ENCODE measurements around the gene DLX3.
"Not testable (repeated sequence)": the region's sequence is repeated elsewhere in the genome, so short reads cannot be mapped to it uniquely, and the experiment has no call there.

The DLX3 gene

DNA sequence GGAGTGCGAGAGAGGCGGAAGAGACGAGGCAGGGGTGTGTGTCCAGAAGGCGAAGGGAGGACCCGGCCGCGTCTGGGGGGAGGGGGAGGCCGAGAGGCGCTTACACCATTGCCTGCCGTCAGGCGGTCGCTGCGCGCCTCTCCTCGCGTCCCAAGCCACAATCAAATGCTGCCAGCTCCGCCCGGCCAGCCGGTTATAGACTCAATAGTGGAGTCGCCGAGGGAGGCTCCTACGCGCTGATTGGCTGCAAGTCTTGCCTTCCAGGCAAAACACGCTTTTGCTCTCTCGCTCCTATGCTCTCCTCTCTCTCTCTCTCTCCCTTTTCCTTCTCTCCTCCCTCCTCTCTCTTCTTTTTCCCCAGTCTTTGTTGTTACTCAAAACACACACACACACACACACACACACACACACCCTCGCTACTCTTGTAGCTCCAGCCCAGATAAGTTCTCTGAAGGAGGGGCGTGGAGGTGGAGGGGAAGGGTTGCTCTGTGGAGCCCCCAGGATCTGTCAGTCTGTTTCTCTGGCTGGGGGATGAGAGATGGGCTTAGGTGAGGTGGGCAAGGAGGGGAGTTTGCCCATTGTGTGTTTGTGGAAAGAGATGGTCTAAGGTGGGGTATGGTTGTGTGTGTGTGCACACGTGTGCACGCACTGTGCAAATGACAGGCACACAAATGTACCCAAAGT is at the start of gene DLX3:
DLX3 (minus strand) TSS at position 170 of the 684 bp plus-strand sequence. CDS start 226 bp downstream, outside the sequence.
- DNase-seq = peak; percentile 87

DNA sequence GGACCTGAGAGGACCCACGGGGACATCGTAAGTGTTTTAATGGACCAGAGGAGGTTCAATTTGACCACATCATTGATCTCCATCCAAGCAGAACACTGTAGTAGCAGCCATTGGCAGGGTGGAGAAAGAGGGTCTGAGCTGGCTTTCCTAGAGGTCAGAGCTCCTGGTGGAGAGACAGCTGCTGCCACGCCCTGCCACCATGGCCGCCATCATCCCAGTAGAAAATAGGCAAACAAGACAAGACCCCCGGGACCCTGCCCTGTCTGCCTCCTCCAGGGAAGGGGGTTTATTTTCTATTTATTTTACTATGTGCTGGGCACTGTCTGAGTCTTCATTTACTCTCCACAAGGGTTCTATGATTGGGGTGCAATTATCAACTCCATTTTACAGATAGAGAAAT is 49.5 kb upstream of the DLX3 start:
- DNase-seq = no peak

DNA sequence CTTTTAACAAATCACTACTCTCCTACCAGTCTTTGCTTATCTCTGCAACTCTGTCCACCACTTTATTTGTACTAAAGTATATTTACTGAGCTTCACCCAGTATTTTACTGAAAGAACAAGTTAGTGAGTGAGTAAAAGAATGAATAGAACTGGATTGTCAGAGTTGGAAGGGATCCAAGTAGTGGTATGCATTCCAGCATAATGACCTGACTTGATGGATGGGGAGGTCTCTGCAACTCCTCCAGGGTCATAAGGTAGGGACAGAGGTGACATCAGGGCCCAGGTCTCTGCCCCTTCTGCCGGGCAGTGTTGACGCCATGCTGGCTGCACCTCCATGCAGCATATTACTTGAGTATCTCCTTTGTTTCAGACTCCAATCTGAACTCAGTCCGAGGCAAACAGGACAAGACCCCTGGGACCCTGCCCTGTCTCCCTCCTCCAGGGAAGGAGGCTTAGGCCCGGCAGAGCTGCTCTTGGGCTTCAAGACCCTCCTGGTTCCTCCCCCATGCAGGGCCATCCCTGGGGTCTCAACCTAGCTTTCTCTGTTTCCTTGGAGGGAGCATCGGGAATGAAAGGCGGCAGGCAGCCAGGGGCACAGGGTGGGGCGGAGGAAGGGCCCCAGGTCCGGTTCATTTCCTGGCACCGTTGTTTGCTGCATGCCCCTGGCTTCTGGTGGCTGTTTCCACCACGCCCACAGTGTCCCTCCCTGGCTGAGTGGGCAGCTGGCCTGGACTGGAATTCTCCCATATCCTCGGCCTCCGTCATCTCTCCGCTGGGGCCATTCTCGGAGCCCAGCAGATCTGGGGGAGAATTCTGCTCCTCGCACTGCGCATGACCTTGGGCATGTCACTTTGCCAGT is 48.5 kb upstream of the DLX3 start:
- no peak for DNase-seq

DNA sequence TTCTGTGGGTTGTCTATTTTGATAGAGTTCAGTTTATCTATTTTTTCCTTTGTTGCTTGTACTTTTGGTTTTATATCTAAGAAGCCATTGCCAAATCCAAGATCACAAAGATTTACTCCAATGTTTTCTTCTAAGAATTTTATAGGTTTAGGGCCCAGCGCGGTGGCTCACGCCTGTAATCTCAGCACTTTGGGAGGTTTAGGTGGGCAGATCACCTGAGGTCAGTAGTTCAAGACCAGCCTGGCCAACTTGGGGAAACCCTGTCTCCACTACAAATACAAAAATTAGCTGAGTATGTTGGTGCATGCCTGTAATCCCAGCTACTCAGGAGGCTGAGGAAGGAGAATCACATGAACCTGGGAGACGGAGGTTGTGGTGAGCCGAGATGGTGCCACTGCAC is 47.2 kb upstream of the DLX3 start:
- no peak for DNase-seq

DNA sequence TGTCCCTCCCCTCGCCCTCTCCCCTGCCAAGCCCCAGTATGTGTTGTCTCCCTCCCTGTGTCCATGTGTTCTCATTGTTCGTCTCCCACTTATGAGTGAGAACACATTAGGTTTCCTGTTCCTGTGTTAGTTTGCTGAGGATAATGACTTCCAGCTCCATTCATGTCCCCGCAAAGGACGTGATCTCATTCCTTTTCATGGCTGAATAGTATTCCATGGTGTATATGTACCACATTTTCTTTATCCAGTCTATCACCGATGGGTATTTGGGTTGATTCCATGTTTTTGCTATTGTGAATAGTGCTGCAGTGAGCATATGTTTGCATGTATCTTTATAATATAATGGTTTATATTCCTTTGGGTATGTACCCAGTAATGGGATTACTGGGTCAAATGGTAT is 45.5 kb upstream of the DLX3 start:
- not testable (repeated sequence) for DNase-seq

DNA sequence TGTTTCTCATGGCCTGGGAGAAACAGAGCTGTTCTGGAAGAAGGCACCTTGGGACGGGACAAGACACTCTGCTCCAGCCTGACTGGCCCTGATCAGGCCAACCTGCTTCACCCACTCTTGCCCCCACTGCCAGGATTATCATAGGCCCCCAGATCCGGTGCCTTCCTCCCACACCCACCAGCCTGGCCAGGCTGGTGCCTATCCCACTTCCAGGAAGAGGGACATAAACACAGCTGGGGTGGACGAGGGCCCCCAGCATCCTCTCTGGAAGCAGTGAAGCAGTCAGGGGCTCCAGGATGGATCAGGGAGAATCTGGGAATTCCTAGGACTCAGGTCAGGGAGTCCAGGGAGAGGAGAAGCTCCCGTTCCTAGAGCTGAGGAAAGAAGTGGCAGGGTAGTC is 44.0 kb upstream of the DLX3 start:
- no peak for DNase-seq

DNA sequence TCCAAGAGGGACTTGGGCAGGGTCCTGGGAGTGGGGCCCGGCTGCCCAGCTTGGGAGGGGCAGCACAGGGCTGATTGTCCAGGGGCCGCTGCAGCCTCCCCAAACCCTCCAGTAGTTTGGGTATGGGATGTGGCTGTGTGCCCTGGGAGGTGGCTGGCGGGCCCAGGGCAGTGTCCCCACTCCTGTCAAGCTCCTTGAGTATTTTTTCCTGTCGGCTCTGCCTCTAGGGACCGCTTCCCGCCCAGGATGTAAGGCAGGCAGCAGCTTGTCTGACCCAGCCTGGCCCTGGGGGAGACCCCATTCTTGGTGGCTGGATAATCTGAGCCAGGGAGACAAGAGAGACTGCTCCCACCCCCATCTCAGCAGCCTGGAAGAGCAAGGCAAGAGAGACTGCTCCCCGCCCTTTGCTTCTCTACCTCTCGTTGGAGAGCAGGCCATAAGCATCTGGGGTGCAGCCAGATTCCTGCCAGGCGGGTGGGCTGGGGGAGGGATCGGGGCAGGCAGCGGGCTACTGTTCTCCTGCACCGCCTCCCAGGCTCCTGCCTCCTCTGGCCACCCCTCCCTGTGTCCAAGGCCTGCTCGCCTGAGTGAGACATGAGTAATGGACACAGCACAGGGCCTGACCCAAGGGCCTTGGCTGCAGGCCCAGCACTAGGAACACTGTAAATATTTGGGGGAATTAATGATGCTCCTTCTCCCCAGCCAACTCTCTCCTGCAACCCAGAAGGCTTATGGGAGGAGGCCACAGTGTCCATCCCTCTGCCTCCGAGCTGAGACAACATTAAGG is 42.5 kb upstream of the DLX3 start:
- no peak for DNase-seq

DNA sequence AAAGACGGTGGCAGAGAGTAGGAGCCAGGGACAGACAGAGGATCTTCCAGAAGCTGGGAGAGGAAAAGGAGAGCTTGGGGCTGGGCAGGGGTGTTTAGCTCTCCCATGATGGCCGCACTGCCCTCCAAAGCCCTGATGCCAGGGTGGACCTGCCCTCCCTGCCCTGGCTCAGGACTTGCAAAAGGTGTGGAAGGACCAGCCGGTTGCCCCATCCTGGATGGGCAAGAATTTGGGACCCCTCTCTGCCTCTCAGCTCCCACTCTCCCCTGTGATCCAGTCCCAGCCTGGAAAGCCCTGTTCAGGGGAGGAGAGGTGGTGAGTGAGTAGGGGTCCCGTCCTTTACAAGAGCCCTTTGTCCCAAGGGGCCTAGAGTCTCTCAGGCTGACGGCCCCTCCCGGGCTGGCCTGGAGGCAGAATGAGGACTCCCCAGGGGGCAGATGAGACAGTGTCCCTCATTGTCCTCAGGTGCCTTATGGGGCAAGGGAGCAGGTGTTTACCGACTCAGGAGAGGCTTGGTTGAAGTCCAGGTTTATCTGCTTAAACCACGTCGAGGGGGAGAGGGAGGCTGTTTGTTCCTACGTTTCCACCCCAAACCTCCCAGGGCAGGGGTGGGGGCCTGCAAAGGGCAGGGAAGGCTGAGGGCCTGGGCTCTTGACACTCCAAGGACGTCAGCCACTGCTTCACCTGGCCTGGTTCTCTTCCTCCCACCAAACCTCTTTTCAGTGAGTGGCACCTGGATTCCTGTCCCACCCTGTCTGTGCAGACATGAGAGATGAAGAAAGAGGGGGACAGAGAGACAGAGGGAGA is 41.6 kb upstream of the DLX3 start:
- no peak for DNase-seq

DNA sequence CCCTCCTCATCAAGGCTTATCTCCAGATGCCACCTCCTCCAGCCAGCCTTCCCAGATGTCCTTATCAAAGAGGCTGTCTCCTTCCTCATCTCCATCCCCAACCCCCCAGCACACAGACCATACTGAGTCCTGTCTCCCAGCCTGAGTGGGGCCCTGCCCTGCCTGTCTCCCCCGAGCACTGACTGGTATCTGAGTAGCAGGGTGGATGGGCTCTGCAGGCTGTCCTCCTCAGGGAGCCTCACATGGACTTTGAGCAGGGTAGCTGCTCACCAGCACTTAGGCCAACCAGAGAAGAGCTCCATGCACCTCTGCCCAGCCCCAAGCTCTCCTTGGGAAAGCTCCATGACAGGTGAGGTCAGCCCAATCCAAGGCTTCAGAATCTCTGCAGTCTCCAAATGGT is 40.9 kb upstream of the DLX3 start:
- DNase-seq = no peak

DNA sequence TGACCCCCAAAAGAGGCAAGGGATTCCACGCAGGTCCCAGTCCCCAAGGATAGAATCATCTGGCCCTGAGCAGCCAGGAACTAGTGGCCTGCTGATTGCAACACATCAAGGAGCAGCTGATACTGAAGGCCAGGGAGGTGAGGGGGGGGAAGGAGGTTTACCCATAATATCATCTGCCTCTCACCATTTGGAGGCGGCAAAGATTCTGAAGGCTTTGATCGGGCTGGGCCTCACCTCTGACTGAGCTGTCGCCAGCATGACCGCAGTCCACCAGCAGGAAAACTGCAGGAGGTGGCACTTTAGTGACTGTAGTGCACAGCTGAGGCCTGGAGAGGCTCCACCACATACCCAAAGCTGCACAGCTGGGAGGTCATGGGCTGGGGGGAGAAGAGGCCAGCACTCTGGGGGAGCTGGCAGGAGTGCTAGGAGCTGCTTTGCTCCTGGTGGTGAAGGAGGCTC is 40.4 kb upstream of the DLX3 start:
- no peak for DNase-seq

DNA sequence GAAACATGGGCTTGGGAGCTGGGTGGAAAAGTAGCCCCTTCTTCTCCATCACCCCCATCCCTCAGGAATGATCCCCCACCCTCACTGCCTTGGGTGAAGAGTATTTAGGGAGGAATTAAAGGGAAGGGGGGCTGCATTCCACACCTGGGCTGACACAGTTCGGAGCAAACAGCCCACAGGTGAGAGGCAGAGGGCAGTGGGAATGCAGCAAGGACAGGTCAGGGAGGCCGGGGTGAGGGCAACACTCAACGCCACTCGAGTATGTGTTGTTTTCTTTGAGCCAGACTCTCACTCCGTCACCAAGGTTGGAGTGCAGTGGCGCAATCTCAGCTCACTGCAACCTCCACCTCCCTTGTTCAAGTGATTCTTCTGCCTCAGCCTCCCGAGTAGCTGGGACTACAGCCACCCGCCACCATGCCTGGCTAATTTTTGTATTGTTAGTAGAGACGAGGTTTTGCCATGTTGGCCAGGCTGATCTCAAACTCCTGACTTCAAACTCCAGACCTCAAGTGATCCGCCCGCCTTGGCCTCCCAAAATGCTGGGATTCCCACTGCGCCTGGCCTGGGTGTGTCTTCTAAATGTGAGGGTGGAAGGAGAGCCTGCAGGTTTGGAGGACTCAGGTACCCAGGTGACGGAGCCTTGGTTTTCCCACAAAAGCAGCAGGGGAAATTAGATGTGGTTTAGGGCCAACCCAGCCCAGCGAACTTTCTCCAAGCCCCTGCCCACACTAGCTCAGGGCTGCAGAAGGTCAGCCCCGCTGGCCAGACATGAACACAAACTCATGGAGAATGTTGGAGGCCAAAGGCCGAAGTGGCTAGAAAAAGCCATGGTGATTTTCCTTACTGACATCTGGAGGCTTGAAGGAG is 39.7 kb upstream of the DLX3 start:
- no peak for DNase-seq

DNA sequence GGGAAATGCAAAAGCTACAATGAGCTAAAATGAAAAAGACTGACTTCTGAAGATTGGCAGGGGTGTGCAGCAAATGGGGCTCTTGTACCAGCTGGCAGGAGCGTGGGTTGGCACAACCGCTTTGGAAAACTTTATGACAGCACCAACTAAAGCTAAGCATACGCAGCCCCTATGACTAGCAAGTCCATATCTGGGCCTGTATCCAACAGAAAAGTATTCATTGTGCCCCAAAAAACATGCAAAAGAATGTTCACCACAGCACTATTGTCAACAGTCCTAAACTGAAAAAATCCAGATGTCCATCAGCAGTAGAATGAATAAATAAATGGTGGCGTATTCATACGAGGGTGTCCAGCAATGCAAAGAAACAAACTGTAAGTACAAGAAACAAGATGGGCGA is 38.3 kb upstream of the DLX3 start:
- DNase-seq = no peak

DNA sequence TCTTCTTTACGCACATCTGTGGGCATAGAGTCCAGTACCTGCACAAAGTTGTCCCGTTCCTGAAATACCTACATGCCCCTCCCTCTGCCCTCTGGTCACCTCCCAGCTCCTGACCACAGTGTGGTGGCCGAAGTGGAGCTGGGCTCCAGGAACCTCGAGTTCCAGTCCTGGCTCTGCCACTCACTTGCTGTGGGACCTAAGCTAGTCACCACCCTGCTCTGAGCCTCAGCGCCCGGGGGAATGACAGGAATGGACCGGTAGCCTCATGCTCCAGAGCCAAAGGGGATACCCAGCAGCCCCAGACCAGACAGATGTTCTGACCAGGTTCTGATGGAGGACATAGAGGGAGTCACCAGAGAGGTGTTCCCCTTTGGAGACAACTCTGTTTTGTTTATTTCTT is 34.2 kb upstream of the DLX3 start:
- DNase-seq = no peak

DNA sequence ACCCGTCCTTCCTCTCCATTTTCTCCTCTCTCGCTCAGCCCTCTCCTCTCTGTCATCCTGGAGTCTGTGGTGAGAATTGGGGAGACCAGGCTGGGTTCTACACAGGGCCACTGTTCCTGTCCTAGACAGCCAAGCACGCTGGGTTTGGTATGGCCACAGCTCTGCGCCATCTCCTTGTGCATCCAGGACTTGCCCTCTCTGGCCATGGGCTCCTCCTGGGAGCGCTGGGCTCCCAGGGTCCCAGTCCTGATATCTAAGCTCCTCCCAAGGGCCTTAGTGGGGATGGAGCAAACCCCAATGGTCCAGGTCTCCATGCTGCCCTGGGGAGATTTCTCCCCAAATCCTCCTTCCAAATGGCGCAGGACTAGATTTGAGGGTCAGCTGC is 33.7 kb upstream of the DLX3 start:
- no peak for DNase-seq

DNA sequence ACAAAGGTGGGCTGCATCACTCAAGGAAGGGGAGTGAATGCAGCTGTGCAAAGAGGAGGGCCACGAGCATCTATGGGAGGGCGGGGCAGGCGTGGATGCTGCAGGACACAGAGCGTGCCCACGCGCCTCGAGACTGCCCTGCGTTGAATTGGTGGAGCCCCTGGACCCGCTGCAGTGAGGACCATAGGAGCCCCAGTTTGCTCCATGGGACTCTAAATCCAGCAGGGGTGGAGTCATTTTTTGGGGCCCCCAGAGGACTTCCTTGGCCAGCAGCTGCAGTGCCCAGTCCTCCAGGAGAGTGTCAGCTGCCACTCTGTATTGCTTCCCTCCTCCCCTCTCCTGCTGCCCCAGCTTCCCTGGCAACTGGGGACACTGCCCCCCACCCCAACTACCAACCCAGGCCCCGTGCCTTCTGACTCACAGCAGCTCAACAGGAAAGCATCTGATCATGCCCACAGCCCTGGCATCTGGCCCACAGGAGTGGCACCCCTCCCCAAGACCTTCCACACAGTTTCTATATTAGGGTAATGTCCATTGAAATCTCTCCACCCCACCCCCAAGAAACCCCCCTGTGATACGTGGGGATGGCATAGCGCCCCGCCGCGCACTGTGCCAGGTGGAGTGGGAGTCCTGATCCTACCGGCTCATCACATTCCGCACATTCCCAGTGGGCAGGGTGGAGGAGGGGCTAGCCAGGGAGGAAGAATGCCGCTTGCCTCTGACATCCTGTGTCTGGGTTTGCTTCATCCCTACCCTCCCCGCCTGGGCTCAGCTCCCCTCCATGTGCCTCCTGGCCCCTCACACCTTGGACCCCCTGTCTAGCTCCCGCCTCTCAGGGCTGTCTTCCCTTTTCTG is 33.1 kb upstream of the DLX3 start:
- peak; percentile 43 for DNase-seq

DNA sequence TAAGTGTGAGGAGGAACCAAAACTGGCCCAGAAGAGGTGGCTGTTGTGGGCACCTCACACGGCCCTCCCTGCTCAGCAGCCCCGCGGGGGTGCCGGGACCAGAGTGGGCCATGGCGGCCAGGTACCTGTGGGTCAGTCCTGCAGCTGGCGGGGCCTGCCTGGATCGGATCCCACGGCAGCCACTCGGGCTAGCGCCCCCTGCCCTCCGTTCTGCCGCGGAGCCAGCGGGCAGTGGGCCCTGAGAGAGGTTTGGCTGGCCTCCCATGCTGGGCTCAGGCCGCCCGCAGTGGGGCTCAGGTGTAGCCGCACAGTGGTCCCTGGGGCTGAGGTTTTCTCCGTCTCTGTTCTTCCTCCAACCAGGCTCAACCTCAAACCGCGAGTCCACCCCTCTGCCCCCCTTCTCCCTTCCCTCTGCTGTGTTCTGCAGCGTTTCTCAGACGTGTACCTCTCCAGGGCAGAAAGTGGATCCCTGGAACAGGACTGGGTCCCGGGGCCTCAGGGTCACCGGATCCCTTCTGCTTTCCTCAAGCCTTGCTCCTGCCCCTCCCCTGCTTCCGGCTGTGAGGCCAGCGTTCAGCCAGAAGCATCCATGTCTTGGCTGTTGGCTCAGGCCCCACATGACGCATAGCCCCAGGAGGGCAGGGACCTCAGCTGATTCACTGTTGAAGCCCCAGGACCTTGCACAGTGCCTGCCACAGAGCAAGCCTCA is 32.3 kb upstream of the DLX3 start:
- peak; percentile 51 for DNase-seq

DNA sequence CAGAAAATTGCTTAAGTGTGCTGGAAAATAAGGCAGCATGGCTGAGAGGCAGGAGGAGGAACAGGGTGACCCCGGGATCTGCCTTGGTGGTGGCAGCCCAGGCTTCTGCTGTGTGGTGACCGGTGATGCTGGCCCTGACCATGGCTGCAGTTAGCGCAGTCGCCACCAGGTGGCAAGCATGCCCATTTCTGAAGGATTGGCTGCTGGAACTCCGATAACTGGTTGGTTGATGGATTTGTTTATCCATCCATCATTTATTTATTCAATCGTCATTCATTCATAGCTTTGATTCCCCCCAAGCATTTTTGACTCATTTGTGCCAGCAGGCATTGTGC is 31.8 kb upstream of the DLX3 start:
- DNase-seq = peak; percentile 81

DNA sequence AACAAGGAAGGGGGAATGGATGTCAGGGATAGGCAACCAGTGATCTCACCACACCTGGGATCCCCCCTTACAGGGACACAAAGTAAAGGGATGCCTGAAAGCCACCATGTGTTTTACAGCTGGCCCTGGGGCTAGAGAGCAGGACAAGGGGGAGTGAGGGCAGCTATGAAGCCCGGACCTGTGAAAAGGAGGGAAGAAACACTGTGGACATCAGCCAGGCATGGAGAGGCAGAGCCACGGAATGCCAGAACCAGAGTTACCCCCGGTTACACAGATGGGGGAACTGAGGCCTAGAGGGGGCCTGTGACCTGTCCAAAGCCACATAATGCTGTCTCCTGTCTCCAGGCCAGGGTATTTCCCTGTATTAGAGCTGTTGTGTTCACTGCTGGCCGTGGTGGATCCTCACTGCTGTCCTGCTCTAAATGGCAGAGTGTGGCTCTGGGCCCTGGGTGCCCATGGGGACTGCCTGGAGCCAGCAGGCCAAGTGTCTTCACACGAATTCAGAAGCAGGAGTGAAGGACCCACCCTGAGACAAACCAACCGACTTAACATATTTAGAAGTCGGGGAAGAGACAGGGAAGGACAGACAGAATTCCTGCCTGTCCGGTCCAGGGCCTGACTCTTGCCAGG is 31.1 kb upstream of the DLX3 start:
- DNase-seq = no peak

DNA sequence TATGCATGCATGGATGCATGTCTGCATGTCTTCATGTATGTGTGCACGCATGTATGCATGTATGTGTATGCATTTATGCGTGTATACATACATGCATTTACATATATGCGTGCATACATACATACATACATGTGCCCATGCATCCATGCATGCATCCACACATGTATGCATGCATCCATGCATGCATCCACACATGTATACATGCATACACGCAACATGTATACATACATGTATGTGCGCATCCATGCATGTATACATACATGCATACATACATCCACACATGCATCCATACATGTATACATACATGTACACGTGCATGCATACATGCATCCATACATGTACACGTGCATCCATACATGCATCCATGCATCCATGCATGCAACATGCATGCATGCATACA is 29.8 kb upstream of the DLX3 start:
- no peak for DNase-seq

DNA sequence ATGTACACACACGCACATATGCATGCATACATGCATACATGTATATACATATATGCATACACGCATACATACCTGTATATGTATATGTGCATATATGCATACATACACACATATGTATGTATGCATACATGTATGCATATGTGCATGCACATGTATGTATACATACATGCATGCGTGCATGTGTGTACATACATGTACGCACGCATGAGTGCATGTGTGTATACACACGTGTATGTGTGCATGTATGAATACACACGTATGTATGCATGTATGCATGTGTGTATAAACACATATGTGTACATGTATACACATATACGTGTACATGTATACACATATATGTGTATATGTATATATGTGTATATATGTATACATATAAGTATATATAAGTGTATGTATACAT is 28.5 kb upstream of the DLX3 start:
- DNase-seq = no peak

Data from left hindlimb (tissue), 1 donor.